IPS DF 6.9 (cell line): ENCODE measurements around the gene PIH1D1.

Experiments used
- DNase-seq: peaks from one replicate; pipeline ENCODE4 v3.0.0-alpha.2; 2013; ENCODE audit warnings: low read depth, low spot score
- H3K27ac ChIP-seq: one replicate; pipeline ENCODE4 v1.5.1; 2013; ENCODE audit warnings: low read length, control low read depth
- H3K27me3 ChIP-seq: 2 replicates; pipeline ENCODE4 v1.6.1; 2013; ENCODE audit warnings: mild to moderate bottlenecking, low read length; ENCODE audit not compliant: control insufficient read depth, insufficient read depth
- H3K36me3 ChIP-seq: 2 replicates; pipeline ENCODE4 v1.6.1; 2013; ENCODE audit warnings: low read length; ENCODE audit not compliant: control insufficient read depth, insufficient read depth
- H3K4me1 ChIP-seq: 2 replicates; pipeline ENCODE4 v1.6.1; 2013; ENCODE audit warnings: low read length; ENCODE audit not compliant: control insufficient read depth, insufficient read depth
- H3K4me3 ChIP-seq: 2 replicates; pipeline ENCODE4 v1.5.1; 2013; ENCODE audit warnings: mild to moderate bottlenecking, low read length
- H3K9me3 ChIP-seq: 2 replicates; pipeline ENCODE4 v1.6.1; 2013; ENCODE audit warnings: low read length, inconsistent platforms; ENCODE audit not compliant: control insufficient read depth, insufficient read depth
- WGBS: extraction: QIAGEN DNeasy Blood & Tissue Kit; methylation state at CpG from one replicate; pipeline ENCODE4 v1.1.7; 2013; ENCODE audit warnings: mixed read lengths, missing lambda C conversion rate; ENCODE audit not compliant: insufficient read length, insufficient coverage; 5-methylcytosine and 5-hydroxymethylcytosine counted together

Gene PIH1D1

GRCh38 chr19:49425178-49425577, 26.4 kb downstream of the PIH1D1 start, which contains the start of gene GFY:
GFY (plus strand) TSS chr19:49425388; CDS start chr19:49426431, 1,043 bp downstream.
- Histone ChIP-seq H3K27ac (no peak within 1 kb of the TSS), H3K4me3 (peak within 1 kb of the TSS; percentile 2; the same call in 1 of the 2 replicates), H3K9me3 (no peaks in the 10 kb centered on the region), H3K4me1 (peaks cover 13% of the 10 kb centered on the region), H3K27me3 (peaks cover 24% of the 10 kb centered on the region), H3K36me3 (no peaks in the 10 kb centered on the region)
- no peak for DNase-seq
- WGBS: no CpG with 5 or more reads among the region's 7 CpGs

GRCh38 chr19:49423985-49424303, 27.7 kb downstream of the PIH1D1 start:
- H3K36me3 ChIP-seq: no peaks in the 10 kb centered on the region
- no peak for DNase-seq
- H3K4me1 ChIP-seq: peaks cover 13% of the 10 kb centered on the region
- H3K27me3 ChIP-seq: peaks cover 24% of the 10 kb centered on the region
- no peak overlapping the region for H3K4me3 ChIP-seq
- no peak overlapping the region for H3K27ac ChIP-seq
- no CpG with 5 or more reads among the region's 3 CpGs for WGBS
- no peaks in the 10 kb centered on the region for H3K9me3 ChIP-seq

GRCh38 chr19:49423071-49423984, 28.3 kb downstream of the PIH1D1 start, which contains the start of gene PTH2:
PTH2 (minus strand) TSS chr19:49423441; CDS start chr19:49423339, 102 bp downstream.
- Histone ChIP-seq H3K36me3 (no peaks in the 10 kb centered on the region), H3K27ac (no peak within 1 kb of the TSS), H3K4me3 (peak within 1 kb of the TSS; percentile 28; the same call in 1 of the 2 replicates), H3K4me1 (peaks cover 13% of the 10 kb centered on the region), H3K9me3 (no peaks in the 10 kb centered on the region), H3K27me3 (peaks cover 24% of the 10 kb centered on the region)
- no CpG with 5 or more reads among the region's 42 CpGs for WGBS
- DNase-seq: no peak

GRCh38 chr19:49422407-49423070, 29.1 kb downstream of the PIH1D1 start:
- WGBS: no CpG with 5 or more reads among the region's 58 CpGs
- Histone ChIP-seq H3K27ac (no peak overlapping the region), H3K36me3 (no peaks in the 10 kb centered on the region), H3K9me3 (no peaks in the 10 kb centered on the region), H3K4me3 (peak overlapping the region; percentile 28; the same call in 1 of the 2 replicates), H3K27me3 (peaks cover 24% of the 10 kb centered on the region), H3K4me1 (peaks cover 10% of the 10 kb centered on the region)
- DNase-seq: no peak

- Histone ChIP-seq H3K9me3 (no peaks in the 10 kb centered on the region), H3K27me3 (peaks cover 24% of the 10 kb centered on the region), H3K4me1 (peaks cover 10% of the 10 kb centered on the region), H3K4me3 (no peak overlapping the region), H3K36me3 (no peaks in the 10 kb centered on the region), H3K27ac (no peak overlapping the region)
- WGBS: no CpG with 5 or more reads among the region's 3 CpGs
- DNase-seq: no peak
These were observed 29.8 kb downstream of the PIH1D1 start for GRCh38 chr19:49421878-49422202.

GRCh38 chr19:49421039-49421877, 30.4 kb downstream of the PIH1D1 start:
- peak; percentile 97 for DNase-seq
- Histone ChIP-seq H3K4me1 (peaks cover 10% of the 10 kb centered on the region), H3K27me3 (peaks cover 24% of the 10 kb centered on the region), H3K9me3 (no peaks in the 10 kb centered on the region), H3K27ac (no peak overlapping the region), H3K4me3 (no peak overlapping the region), H3K36me3 (no peaks in the 10 kb centered on the region)
- no CpG with 5 or more reads among the region's 48 CpGs for WGBS

- Histone ChIP-seq H3K9me3 (no peaks in the 10 kb centered on the region), H3K36me3 (no peaks in the 10 kb centered on the region), H3K4me1 (peaks cover 7% of the 10 kb centered on the region), H3K27ac (no peak overlapping the region), H3K4me3 (no peak overlapping the region), H3K27me3 (peaks cover 24% of the 10 kb centered on the region)
- no CpG with 5 or more reads among the region's 2 CpGs for WGBS
- DNase-seq: no peak
These were observed 31.4 kb downstream of the PIH1D1 start for GRCh38 chr19:49420227-49420626.

- no CpG with 5 or more reads among the region's 2 CpGs for WGBS
- no peaks in the 10 kb centered on the region for H3K9me3 ChIP-seq
- H3K27ac ChIP-seq: no peak overlapping the region
- no peak for DNase-seq
- H3K36me3 ChIP-seq: no peaks in the 10 kb centered on the region
- H3K4me3 ChIP-seq: no peak overlapping the region
- H3K27me3 ChIP-seq: peaks cover 21% of the 10 kb centered on the region
- peaks cover 10% of the 10 kb centered on the region for H3K4me1 ChIP-seq
These were observed 32.4 kb downstream of the PIH1D1 start for GRCh38 chr19:49419173-49419572.

GRCh38 chr19:49418511-49418910, 33.1 kb downstream of the PIH1D1 start:
- H3K27me3 ChIP-seq: peaks cover 15% of the 10 kb centered on the region
- peaks cover 10% of the 10 kb centered on the region for H3K4me1 ChIP-seq
- no peak overlapping the region for H3K4me3 ChIP-seq
- H3K36me3 ChIP-seq: no peaks in the 10 kb centered on the region
- WGBS: no CpG with 5 or more reads among the region's 5 CpGs
- no peak for DNase-seq
- H3K9me3 ChIP-seq: no peaks in the 10 kb centered on the region
- H3K27ac ChIP-seq: no peak overlapping the region

GRCh38 chr19:49417088-49417487, 34.5 kb downstream of the PIH1D1 start:
- DNase-seq: no peak
- no peak overlapping the region for H3K4me3 ChIP-seq
- peaks cover 5% of the 10 kb centered on the region; the same call in 1 of the 2 replicates for H3K27me3 ChIP-seq
- no peak overlapping the region for H3K27ac ChIP-seq
- WGBS: no CpG with 5 or more reads among the region's 7 CpGs
- peaks cover 5% of the 10 kb centered on the region for H3K4me1 ChIP-seq
- H3K36me3 ChIP-seq: no peaks in the 10 kb centered on the region
- H3K9me3 ChIP-seq: no peaks in the 10 kb centered on the region
